Measurements from ENCODE around the gene FCN2. TPM values are rescaled to one million over a fixed set of nuclear protein-coding genes. Genes with fewer than 3 reads are reported as not detected.

FCN2 gene
- polyA plus RNA-seq, 2 of the 4 experiments (the other 2 are of a cell fraction): not detected

DNA sequence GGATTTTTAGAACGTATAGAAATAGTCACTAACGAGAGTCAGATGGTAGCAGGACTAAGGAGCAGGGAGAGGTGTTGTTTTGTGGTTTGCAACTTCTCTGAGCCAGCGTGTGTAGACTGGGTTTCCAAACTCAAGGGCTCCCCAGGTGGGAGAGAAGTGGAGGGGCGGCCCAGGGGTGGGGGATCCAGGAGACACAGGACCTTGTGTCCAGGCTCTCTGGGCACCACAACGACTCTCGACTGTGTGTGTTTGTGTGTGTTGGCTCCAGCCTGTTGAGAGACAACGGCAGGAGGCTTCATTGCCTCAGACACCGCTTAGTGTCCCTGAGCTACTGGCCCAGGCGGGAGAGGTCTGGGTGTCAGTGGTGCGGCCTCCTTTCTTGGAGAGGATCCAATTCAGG lies 38.0 kb downstream of the FCN2 start:
- Histone ChIP-seq H3K9me3 (peaks cover 26% of the 10 kb centered on the region), H3K4me2 (no peak overlapping the region), H3K4me3 (no peak overlapping the region), H3K4me1 (no peaks in the 10 kb centered on the region), H3K27ac (no peak overlapping the region)
- CTCF ChIA-PET: no interaction called here
- FAIRE-seq (no peak), ATAC-seq (no peak), DNase-seq (ENCODE audit: low read depth in 1 of 2, low spot score in 1 of 2) (no peak)
- TF ChIP-seq TP53 (CRISPR knock-in tag; IDR thresholded peaks at IDR 0.05) (no peak), JUN (IDR thresholded peaks at IDR 0.05) (no peak), RNF2 (IDR thresholded peaks at IDR 0.05; ENCODE audit: borderline replicate concordance, low read depth) (no peak), RFX5 (IDR thresholded peaks at IDR 0.05) (no peak), NR3C1 (IDR thresholded peaks at IDR 0.05) (no peak), HOXB13 (CRISPR knock-in tag; IDR thresholded peaks at IDR 0.05; ENCODE audit: low read depth) (no peak)
- TF ChIP-seq, protein P1, sequence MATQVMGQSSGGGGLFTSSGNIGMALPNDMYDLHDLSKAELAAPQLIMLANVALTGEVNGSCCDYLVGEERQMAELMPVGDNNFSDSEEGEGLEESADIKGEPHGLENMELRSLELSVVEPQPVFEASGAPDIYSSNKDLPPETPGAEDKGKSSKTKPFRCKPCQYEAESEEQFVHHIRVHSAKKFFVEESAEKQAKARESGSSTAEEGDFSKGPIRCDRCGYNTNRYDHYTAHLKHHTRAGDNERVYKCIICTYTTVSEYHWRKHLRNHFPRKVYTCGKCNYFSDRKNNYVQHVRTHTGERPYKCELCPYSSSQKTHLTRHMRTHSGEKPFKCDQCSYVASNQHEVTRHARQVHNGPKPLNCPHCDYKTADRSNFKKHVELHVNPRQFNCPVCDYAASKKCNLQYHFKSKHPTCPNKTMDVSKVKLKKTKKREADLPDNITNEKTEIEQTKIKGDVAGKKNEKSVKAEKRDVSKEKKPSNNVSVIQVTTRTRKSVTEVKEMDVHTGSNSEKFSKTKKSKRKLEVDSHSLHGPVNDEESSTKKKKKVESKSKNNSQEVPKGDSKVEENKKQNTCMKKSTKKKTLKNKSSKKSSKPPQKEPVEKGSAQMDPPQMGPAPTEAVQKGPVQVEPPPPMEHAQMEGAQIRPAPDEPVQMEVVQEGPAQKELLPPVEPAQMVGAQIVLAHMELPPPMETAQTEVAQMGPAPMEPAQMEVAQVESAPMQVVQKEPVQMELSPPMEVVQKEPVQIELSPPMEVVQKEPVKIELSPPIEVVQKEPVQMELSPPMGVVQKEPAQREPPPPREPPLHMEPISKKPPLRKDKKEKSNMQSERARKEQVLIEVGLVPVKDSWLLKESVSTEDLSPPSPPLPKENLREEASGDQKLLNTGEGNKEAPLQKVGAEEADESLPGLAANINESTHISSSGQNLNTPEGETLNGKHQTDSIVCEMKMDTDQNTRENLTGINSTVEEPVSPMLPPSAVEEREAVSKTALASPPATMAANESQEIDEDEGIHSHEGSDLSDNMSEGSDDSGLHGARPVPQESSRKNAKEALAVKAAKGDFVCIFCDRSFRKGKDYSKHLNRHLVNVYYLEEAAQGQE (IDR thresholded peaks at IDR 0.05): no peak
- TF ChIP-seq, protein P2, sequence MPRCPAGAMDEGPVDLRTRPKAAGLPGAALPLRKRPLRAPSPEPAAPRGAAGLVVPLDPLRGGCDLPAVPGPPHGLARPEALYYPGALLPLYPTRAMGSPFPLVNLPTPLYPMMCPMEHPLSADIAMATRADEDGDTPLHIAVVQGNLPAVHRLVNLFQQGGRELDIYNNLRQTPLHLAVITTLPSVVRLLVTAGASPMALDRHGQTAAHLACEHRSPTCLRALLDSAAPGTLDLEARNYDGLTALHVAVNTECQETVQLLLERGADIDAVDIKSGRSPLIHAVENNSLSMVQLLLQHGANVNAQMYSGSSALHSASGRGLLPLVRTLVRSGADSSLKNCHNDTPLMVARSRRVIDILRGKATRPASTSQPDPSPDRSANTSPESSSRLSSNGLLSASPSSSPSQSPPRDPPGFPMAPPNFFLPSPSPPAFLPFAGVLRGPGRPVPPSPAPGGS (IDR thresholded peaks at IDR 0.05): no peak
- POLR2A ChIA-PET: no interaction called here
- WGBS (ENCODE audit: missing lambda C conversion rate): 19% methylated on average over 6 of the region's 10 CpGs

DNA sequence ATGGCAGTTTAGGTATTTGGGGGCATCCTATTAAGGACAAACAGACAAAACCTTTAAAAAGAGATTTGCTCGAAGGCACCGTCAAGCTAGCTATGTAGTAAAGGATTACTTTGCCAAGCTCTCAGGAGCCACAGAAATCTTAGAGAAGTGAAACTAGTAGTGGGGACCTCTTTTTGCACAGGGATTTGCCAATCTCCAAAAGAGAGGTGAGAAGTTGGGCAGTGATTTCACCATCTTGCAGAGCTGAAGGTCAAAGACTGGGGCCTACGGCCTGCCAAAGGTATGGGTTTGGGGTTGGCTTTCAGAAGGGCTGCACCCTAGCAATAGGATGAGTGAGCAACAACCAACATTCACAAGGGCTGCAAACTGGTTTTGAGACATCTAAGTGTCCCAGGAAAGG lies 38.7 kb downstream of the FCN2 start:
- no peak for ATAC-seq
- Histone ChIP-seq H3K4me1 (no peaks in the 10 kb centered on the region), H3K27ac (no peak overlapping the region), H3K4me2 (no peak overlapping the region), H3K9me3 (peaks cover 26% of the 10 kb centered on the region), H3K4me3 (no peak overlapping the region)
- 73% methylated on average over 3 of the region's 3 CpGs for WGBS (ENCODE audit: missing lambda C conversion rate)
- no peak for DNase-seq (ENCODE audit: low read depth in 1 of 2, low spot score in 1 of 2)
- CTCF ChIA-PET: no interaction called here
- TF ChIP-seq POLR2AphosphoS2 (conservative IDR thresholded peaks at IDR 0.05; ENCODE audit: low read length) (no peak), CHD2 (IDR thresholded peaks at IDR 0.05; ENCODE audit: low read length, partially characterized antibody) (no peak), CBX2 (IDR thresholded peaks at IDR 0.05; ENCODE audit: borderline replicate concordance, low read depth) (no peak), KDM5A (IDR thresholded peaks at IDR 0.05) (no peak), GATA3 (IDR thresholded peaks at IDR 0.05; ENCODE audit: borderline replicate concordance) (no peak), JUN (IDR thresholded peaks at IDR 0.05) (no peak), ZC3H11A (IDR thresholded peaks at IDR 0.05) (no peak), CEBPB (IDR thresholded peaks at IDR 0.05) (no peak), NPAS2 (CRISPR knock-in tag; IDR thresholded peaks at IDR 0.05; ENCODE audit: borderline replicate concordance) (no peak), RAD21 (conservative IDR thresholded peaks at IDR 0.05 in 1 of 2, IDR thresholded peaks at IDR 0.05 in 1 of 2) (no peak), ESRRA (IDR thresholded peaks at IDR 0.05; ENCODE audit: borderline replicate concordance, low read length) (no peak), ZSCAN20 (CRISPR knock-in tag; IDR thresholded peaks at IDR 0.05) (no peak)
- TF ChIP-seq, protein P3, sequence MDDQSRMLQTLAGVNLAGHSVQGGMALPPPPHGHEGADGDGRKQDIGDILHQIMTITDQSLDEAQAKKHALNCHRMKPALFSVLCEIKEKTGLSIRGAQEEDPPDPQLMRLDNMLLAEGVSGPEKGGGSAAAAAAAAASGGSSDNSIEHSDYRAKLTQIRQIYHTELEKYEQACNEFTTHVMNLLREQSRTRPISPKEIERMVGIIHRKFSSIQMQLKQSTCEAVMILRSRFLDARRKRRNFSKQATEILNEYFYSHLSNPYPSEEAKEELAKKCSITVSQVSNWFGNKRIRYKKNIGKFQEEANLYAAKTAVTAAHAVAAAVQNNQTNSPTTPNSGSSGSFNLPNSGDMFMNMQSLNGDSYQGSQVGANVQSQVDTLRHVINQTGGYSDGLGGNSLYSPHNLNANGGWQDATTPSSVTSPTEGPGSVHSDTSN (IDR thresholded peaks at IDR 0.05): no peak
- TF ChIP-seq, protein P4, sequence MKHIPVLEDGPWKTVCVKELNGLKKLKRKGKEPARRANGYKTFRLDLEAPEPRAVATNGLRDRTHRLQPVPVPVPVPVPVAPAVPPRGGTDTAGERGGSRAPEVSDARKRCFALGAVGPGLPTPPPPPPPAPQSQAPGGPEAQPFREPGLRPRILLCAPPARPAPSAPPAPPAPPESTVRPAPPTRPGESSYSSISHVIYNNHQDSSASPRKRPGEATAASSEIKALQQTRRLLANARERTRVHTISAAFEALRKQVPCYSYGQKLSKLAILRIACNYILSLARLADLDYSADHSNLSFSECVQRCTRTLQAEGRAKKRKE (CRISPR knock-in tag; IDR thresholded peaks at IDR 0.05; ENCODE audit: low read depth): no peak
- TF ChIP-seq, protein P5, sequence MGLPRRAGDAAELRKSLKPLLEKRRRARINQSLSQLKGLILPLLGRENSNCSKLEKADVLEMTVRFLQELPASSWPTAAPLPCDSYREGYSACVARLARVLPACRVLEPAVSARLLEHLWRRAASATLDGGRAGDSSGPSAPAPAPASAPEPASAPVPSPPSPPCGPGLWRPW (IDR thresholded peaks at IDR 0.05): no peak
- TF ChIP-seq, protein P6, sequence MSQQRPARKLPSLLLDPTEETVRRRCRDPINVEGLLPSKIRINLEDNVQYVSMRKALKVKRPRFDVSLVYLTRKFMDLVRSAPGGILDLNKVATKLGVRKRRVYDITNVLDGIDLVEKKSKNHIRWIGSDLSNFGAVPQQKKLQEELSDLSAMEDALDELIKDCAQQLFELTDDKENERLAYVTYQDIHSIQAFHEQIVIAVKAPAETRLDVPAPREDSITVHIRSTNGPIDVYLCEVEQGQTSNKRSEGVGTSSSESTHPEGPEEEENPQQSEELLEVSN (IDR thresholded peaks at IDR 0.05; ENCODE audit: borderline replicate concordance, low read depth): no peak
- POLR2A ChIA-PET: no interaction called here
- FAIRE-seq: no peak

Data from A549 (cell line).